Measurements from ENCODE around the gene SP4. TPM values are rescaled to one million over a fixed set of nuclear protein-coding genes. Genes with fewer than 3 reads are reported as not detected.

SP4 gene
- total RNA-seq, 1 experiment from 2014 or later = 4.4 TPM

DNA sequence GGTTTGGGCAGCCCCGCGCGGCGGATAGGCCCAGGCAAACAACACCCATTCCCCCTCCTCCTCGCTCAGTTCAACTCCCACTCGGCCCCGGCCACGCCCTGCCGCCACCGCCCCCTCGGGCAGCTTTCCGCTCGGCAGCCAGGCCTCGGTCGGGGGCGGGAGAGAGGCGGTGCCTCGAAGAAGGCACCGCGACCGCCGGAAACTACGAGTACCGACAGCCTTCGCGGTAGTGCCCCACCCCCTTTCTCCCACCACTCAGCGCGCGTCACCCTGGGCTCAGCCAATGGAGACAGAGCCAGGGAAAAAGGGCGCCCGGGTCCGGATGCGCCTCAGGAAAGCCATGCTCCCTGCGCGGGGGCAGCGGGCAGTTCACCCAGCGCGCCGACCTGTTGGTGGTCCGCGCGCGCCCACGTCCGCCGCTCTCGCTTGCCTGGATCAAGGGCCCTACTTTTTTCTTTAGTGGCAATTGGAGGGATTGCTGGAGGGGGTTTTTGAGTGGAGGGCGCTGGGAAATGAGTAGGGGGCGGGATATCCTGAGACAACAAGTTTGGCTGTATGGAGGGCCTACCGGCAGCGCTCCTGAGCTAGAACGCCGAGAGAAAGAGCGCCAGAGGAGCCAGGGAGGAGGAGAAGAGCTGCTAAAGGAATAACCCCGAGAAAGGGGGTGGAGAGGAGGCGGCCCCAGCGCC lies 557 bp upstream of the SP4 start:
- TF ChIP-seq CTCF (IDR thresholded peaks at IDR 0.05; ENCODE audit: unreplicated experiment) = no peak
- Mint-ChIP-seq H3K36me3 (ENCODE audit: insufficient read depth, unreplicated experiment) (no peaks in the 10 kb centered on the region), H3K27me3 (ENCODE audit: insufficient read depth, unreplicated experiment) (no peaks in the 10 kb centered on the region), H3K4me1 (ENCODE audit: insufficient read depth, unreplicated experiment) (peaks cover 6% of the 10 kb centered on the region), H3K4me3 (ENCODE audit: unreplicated experiment) (peak overlapping the region; percentile 100), H3K27ac (ENCODE audit: low read depth, unreplicated experiment) (peak overlapping the region; percentile 99), H3K9me3 (ENCODE audit: unreplicated experiment) (no peaks in the 10 kb centered on the region)
- CTCF ChIA-PET = interaction anchor here (0.6 to 1.3 kb wide), 5 partner anchors 139 to 649 kb away, joined by 3 to 9 read pairs (median 3); no protein-coding TSS in a partner anchor
- intact Hi-C loops (cut with micrococcal nuclease) = loop anchor here (2.0 to 10.0 kb wide), 4 partner anchors 60 to 633 kb away; no protein-coding TSS in a partner anchor
- peak; percentile 98 for DNase-seq (ENCODE audit: unreplicated experiment)
- BruUV-seq (replicated peaks) = no TSS peak
- POLR2A ChIA-PET = interaction anchor here (0.6 to 1.7 kb wide), 22 partner anchors 8 to 1672 kb away, joined by 3 to 10 read pairs (median 3); no protein-coding TSS in a partner anchor

DNA sequence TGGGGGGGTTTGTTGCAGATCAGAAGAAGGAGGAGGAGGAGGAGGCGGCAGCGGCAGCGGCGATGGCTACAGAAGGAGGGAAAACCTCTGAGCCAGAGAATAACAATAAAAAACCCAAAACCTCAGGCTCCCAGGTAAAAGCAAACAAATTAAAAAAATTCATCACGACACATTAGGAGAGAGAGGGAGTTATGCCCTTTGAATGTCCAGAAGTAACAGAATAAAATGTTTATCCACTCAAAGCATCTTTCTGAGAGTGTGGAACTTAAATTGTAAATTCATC lies 717 bp downstream of the SP4 start:
- ChIA-PET POLR2A (no interaction called here), CTCF (no interaction called here)
- H3K4me1 Mint-ChIP-seq (ENCODE audit: insufficient read depth, unreplicated experiment) = peaks cover 6% of the 10 kb centered on the region
- no peaks in the 10 kb centered on the region for H3K27me3 Mint-ChIP-seq (ENCODE audit: insufficient read depth, unreplicated experiment)
- peak overlapping the region; percentile 99 for H3K27ac Mint-ChIP-seq (ENCODE audit: low read depth, unreplicated experiment)
- intact Hi-C loops (cut with micrococcal nuclease) = loop anchor here (5.0 to 10.0 kb wide), 3 partner anchors 61 to 634 kb away; no protein-coding TSS in a partner anchor
- no peaks in the 10 kb centered on the region for H3K9me3 Mint-ChIP-seq (ENCODE audit: unreplicated experiment)
- no TSS peak for BruUV-seq (replicated peaks)
- H3K36me3 Mint-ChIP-seq (ENCODE audit: insufficient read depth, unreplicated experiment) = no peaks in the 10 kb centered on the region
- H3K4me3 Mint-ChIP-seq (ENCODE audit: unreplicated experiment) = peak overlapping the region; percentile 100
- TF ChIP-seq CTCF (IDR thresholded peaks at IDR 0.05; ENCODE audit: unreplicated experiment) = no peak
- no peak for DNase-seq (ENCODE audit: unreplicated experiment)

GRCh38 chr7:21429021-21429420 lies 1.1 kb downstream of the SP4 start:
- intact Hi-C loops (cut with micrococcal nuclease) = loop anchor here (5.0 to 10.0 kb wide), 3 partner anchors 62 to 634 kb away; no protein-coding TSS in a partner anchor
- Mint-ChIP-seq H3K27ac (ENCODE audit: low read depth, unreplicated experiment) (no peak overlapping the region), H3K27me3 (ENCODE audit: insufficient read depth, unreplicated experiment) (no peaks in the 10 kb centered on the region), H3K4me1 (ENCODE audit: insufficient read depth, unreplicated experiment) (peaks cover 6% of the 10 kb centered on the region), H3K36me3 (ENCODE audit: insufficient read depth, unreplicated experiment) (no peaks in the 10 kb centered on the region), H3K9me3 (ENCODE audit: unreplicated experiment) (no peaks in the 10 kb centered on the region), H3K4me3 (ENCODE audit: unreplicated experiment) (peak overlapping the region; percentile 100)
- no TSS peak for BruUV-seq (replicated peaks)
- TF ChIP-seq CTCF (IDR thresholded peaks at IDR 0.05; ENCODE audit: unreplicated experiment) = no peak
- ChIA-PET POLR2A (interaction anchor here (0.6 kb wide), 1 partner anchor 406 kb away, joined by 3 read pairs; no protein-coding TSS in a partner anchor), CTCF (interaction anchor here (0.6 to 1.0 kb wide), 4 partner anchors 11 to 337 kb away, joined by 3 to 5 read pairs (median 4); no protein-coding TSS in a partner anchor)
- no peak for DNase-seq (ENCODE audit: unreplicated experiment)

- Mint-ChIP-seq H3K27me3 (ENCODE audit: insufficient read depth, unreplicated experiment) (no peaks in the 10 kb centered on the region), H3K9me3 (ENCODE audit: unreplicated experiment) (no peaks in the 10 kb centered on the region), H3K36me3 (ENCODE audit: insufficient read depth, unreplicated experiment) (no peaks in the 10 kb centered on the region), H3K27ac (ENCODE audit: low read depth, unreplicated experiment) (no peak overlapping the region), H3K4me3 (ENCODE audit: unreplicated experiment) (peak overlapping the region; percentile 100), H3K4me1 (ENCODE audit: insufficient read depth, unreplicated experiment) (peaks cover 6% of the 10 kb centered on the region)
- POLR2A ChIA-PET = no interaction called here
- CTCF ChIA-PET = interaction anchor here (0.6 to 1.0 kb wide), 6 partner anchors 10 to 1682 kb away, joined by 3 to 5 read pairs (median 4); no protein-coding TSS in a partner anchor
- intact Hi-C loops (cut with micrococcal nuclease) = loop anchor here (5.0 to 10.0 kb wide), 3 partner anchors 63 to 635 kb away; no protein-coding TSS in a partner anchor
- no TSS peak for BruUV-seq (replicated peaks)
- TF ChIP-seq CTCF (IDR thresholded peaks at IDR 0.05; ENCODE audit: unreplicated experiment) = no peak
- DNase-seq (ENCODE audit: unreplicated experiment) = no peak
Observed at GRCh38 chr7:21429786-21430574, 2.1 kb downstream of the SP4 start.

Measured in MCF 10A (cell line).